Pulmonary artery endothelial cell (primary cell): ENCODE results near the gene HAP1. TPM values are rescaled to one million over a fixed set of nuclear protein-coding genes. Genes with fewer than 3 reads are reported as not detected.
A peak's percentile ranks its signal among the peaks of the same experiment; 100 is the strongest.
"Not testable (repeated sequence)": the region's sequence is repeated elsewhere in the genome, so short reads cannot be mapped to it uniquely, and the experiment has no call there.

Experiments
- DNase-seq: peaks from one replicate; pipeline ENCODE4 v3.0.0-alpha.2; 2011; ENCODE audit warnings: low read depth, low spot score
- total RNA-seq: library from RNA; depleted of rRNA; stranded (reverse); fragments of >200 nt; gene quantifications from 2 replicates; pipeline ENCODE4 v1.2.3, GENCODE V29; 2014

The HAP1 gene
- total RNA-seq, 1 donor from 2014 or later = 0.07 TPM

DNA sequence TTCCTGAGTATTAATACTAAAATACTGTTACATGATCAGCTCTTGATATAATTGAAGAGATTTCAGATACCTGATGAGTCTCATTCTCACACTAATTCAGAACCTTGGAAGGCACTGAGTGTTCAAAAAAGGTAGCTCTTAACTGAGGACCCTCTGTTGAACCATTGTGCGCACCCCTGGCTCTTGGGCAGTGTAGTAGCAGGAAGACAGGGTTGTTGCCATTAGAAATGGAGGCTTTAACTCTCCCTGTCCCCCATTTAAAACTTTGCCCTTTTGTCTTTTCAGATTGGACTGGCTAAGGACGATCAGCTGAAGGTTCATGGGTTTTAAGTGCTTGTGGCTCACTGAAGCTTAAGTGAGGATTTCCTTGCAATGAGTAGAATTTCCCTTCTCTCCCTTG lies 43.9 kb downstream of the HAP1 start:
- DNase-seq = no peak

DNA sequence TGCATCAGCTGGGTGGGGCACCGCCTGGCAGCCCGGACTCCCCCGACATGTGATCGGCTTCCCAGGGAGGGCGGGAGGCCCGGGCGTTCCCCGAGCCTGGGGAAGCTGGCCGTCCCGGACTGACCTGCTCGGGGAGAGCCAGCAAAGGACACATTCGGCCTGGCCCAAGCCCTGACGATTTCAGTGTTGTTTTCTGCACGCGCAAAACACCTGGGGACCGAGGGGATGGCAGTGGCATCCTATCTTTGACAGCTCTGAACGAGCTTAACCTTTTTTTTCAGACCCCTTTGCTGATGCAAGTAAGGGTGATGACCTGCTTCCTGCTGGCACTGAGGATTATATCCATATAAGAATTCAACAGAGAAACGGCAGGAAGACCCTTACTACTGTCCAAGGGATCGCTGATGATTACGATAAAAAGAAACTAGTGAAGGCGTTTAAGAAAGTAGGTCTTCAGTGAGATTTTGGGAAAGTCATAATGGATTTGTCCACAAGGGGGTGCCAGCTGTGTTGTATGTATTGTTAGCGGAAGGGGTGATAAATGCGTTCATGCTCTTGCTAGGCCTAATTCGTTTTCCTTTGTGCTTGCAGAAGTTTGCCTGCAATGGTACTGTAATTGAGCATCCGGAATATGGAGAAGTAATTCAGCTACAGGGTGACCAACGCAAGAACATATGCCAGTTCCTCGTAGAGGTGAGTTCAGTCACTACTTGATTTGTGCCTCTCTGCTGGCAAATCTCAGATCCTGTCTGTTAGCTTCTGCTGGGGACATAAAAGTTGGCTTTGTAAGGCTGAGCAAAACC lies 44.7 kb downstream of the HAP1 start:
- no peak for DNase-seq

DNA sequence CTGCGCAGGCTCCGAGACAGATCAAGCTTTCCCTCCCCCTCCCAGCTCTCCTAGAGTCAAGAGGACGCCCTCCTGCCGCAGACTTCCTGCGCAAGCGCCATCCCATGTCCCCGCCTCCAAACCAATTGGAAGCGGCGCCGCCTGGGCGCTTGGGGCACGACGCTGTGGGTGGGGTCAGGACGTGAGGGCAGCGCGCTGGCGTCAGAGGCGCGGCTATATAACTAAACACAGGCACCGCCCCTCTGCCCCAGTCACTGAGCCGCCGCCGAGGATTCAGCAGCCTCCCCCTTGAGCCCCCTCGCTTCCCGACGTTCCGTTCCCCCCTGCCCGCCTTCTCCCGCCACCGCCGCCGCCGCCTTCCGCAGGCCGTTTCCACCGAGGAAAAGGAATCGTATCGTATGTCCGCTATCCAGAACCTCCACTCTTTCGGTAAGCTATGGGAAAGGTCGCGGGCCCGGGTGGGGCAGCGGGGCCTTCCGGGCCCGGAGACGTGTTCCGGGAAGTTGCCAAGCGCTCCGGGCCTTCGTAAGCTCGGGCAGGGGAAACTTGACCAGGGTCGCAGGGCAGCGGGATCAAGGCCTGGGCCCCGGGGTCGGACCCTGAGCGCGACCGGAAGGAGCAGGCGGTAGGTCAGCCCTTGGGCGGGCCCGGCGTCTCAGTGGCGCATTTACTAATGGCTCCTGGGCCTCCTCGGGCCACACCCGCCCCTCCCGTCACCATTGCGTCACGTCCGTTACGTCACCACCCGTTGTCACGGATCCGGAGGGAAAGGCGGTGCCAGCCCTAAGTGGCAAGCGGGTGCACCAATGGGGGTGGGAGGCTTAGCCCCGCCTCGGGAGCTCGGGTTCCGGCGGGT lies 45.6 kb downstream of the HAP1 start, which contains the start of gene EIF1:
TSS of gene EIF1 (plus strand) at position 245 of the 856 bp plus-strand sequence. CDS start at position 399, 154 bp downstream.
- peak; percentile 97 for DNase-seq

DNA sequence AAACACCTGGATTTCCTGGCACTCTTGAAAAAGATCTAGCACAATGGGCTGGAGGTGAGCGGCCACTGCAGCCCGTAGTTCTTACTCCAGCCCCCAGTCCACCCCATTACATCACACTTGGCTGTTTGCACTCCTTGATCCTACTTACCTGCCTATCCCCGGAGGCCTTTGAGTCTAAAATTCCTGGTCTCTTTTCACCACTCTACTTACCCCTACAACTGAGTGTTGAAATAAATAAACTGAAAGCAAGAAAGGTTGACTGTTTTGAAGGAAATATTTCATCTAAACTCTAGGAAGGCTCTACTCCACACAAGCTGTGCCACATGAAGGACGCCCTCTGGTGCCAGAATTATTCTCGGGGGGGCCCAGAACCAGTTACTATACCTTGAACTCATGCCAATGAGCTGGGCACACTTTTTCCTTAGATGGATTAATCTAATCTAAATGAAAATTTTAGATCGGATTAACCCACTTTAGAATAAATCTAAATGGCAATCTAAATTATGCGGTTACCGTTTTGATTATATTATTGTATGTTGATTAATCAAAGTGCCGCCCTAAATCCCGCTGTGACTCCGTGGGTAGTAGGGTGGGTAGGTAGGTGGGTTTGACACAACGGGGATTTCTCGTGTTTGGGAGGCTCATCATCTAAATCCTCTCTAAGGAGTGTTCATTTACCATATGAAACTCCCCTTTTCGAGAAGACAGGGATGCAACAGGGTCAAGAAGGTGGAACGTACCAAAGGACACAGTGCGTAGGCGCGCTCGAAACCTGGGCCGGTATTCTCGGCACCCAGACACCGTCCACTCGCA lies 46.4 kb downstream of the HAP1 start:
- no peak for DNase-seq

DNA sequence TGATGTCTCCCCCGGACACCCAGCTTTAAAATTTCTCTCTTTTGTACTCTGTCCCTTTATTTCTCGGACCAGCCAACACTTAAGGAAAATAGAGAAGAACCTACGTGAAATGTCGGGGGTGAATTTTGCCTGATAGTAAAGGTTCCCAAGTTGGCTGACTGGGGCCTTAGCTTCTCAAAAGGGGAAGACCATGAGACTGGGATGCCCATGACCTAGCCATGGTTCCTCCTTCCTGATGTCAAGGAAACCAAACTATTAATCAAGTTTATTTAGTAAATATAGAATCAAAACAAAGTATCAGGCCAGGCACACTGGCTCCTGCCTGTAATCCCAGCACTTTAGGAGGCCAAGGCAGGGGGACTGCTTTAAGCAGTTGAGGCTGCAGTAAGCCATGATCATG lies 48.2 kb downstream of the HAP1 start:
- DNase-seq = no peak

DNA sequence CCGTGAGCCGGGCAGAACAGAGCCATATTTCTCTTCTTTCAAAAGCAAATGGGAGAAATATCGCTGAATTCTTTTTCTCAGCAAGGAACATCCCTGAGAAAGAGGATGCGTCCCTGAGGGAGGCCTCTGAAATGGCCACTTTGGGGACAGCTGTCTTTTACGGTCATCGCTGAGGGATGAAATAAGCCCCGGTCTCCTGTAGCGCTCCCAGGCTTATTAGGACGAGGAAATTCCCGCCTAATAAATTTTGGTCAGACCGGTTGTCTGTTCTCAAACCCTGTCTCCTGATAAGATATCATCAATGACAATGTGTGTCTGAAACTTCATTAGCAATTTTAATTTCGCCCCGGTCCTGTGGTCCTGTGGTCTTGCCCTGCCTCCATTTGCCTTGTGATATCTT lies 48.7 kb downstream of the HAP1 start:
- DNase-seq = not testable (repeated sequence)

DNA sequence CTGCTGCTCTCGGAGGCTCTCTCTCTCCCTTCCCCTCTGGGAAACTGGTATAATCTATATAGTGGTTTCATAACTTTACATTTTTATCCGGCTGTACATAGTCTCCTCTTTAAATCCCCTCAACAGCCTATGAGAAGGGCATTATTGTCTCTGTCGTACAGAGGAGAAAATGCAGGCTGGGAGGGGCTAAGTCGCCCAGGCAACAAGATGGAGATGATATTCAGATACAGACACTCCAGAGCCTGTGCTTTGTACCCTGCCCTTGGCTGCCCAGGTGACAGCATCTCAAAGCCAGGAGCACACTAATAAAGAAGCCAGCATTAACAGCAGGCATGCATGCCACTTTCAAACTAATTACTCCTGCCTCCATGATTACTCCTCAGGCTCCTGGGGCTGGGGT lies 50.4 kb downstream of the HAP1 start:
- no peak for DNase-seq

DNA sequence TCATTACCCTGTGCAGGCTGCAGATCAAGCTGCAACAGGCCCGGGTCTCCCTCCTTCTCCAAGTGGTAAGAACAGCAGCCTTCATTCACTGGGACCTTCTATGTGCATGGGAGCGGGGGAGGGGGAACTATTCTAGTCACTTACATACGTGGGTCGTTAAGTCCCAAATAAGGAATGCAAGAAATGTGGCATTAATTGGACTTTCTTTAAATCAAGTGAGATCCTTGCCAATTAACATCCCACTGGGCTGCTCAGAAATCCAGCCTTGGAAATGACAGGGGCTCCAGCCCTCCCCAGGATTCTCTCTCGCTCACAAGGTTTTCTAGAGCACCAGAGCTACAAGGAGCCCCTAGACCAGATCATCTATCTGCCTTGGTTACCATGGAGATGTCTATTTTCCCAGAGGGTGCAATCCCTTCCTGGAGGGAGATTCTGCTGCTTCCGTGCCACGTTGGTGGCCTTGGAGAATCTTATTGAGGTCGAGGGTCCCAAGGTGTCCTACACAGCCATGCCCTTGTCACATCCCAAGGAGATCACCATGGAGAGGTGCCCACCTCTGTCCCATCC lies 50.9 kb downstream of the HAP1 start:
- no peak for DNase-seq

DNA sequence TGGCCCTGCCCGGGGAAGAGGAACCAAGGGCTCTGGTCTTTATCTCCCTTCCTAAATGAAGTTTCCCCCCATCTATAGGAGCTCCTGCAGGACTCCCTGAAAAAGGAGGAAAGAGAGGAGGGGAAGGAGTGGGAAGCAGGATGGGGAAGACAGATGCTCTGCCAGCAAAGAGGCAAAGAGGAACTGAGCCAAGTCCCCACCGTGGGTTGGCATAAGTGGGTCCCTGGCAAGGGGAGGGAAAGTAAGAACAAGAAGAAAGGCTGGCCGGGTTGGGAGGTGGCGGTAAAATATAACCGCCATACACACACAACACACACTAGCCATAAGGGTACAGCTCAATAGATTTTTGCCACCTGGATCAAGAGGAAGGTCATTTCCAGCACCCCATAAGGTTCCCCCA lies 51.8 kb downstream of the HAP1 start:
- DNase-seq = no peak

DNA sequence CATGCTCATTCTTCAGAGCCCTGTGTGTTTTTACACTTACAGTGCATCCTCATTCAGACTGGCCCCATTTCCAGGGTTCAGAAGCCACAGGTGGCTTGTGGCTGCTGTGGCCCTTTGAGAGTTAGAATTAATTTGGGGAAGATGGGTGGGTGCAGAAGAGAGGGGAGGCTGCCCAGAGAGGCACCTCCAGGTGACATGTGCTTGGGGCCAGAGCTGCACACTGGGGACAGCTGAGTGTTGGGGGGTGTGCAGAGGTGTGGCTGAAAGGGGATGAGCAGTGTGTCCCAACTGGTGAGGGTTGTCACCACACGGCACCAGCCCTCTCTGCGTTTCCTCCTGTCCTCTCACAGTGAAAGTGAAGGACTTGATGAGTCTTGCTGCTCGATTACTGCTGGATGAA lies 52.7 kb downstream of the HAP1 start:
- no peak for DNase-seq

DNA sequence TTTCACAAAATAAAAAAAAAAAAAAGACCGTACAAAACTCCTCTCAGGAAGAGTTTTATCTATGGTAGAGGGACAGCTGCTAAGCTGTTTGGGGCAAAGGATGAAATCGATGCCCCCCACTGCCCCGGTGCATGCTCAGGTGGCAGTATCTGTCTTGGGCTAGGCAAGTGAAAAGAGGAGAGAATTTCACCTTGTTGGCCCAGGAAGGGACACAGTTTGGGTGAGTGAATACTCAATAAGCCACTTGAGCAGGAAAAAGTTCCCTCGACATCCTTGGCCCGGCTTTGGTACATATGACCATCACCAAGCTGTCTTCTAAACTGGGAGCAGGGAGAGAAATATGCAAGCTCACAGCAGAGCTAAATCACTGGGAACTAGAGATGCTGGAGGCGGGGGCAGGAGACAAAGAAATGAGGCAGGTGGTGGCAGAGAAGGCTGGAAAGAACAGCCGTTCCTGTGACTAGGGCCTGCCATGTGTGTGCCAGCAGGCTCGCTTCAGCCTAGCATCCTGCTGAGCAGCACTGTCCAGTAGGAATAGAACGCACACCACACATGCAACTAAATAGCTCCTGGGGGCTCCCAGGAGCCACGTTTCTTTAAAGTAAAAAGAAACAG lies 53.9 kb downstream of the HAP1 start:
- DNase-seq = no peak

DNA sequence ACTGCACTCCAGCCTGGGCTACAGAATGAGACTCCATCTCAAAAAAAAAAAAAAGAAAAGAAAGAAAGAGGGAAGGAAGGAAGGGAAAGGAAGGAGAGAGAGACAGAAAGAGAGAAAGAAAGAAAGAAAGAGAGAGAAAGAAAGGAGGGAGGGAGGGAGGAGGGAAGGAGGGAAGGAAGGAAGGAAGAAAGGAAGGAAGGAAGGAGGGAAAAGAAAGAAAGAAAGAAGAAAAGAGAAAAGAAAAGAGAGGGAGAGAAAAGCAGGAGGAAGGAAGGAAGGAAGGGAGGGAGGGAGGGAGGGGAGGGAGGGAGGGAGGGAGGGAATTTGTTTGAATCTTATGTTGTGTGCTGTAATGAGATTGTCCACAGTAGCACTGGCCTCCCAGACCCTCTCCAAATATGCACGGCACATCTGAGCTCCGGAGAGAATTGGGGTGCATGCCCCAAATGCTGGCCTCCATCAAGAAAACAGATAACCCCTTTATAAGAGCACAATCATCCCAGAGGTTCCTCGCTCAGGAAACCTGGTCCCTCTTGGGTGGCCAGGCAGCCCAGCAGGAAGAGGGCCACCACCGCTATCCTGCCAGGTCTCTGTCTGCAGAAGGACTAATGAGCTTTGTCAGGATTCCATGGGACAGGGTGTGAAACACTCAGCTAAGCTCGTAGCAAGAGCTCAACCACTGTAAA lies 54.6 kb downstream of the HAP1 start:
- no peak for DNase-seq

DNA sequence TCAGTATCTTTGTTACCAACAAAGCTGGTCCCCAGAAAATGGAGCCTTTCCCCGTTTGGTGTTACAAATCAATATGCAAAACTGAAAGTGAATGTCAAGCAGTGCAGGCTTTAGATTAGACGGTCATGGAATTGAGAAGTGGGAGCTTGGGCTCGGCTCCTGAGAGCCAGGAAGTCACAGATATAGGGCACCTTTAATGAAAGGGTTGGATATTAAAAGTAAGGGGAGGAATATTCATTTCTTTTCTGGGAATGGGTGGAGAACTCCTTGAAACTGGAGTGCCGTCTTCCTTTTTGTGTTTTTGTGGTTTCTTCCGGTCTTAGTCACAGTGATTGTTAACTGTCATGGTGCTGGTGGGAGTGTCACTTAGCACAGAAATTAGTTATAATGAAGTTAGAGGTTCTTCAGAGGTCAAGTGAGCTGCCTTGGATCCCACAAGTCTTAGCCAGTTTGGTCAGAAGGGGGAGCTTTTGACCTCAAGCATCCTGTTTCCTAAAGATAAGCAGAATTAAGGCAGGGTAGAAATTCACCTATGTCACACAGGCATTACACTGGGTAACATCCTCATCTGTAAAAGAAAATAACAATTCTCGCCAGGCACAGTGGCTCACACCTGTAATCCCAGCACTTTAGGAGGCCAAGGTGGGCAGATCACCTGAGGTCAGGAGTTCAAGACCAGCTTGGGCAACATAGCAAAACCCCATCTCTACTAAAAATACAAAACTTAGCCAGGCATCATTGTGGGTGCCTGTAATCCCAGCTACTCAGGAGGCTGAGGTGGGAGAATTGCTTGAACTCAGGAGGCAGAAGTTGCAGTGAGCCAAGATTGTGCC lies 55.3 kb downstream of the HAP1 start:
- DNase-seq = no peak

DNA sequence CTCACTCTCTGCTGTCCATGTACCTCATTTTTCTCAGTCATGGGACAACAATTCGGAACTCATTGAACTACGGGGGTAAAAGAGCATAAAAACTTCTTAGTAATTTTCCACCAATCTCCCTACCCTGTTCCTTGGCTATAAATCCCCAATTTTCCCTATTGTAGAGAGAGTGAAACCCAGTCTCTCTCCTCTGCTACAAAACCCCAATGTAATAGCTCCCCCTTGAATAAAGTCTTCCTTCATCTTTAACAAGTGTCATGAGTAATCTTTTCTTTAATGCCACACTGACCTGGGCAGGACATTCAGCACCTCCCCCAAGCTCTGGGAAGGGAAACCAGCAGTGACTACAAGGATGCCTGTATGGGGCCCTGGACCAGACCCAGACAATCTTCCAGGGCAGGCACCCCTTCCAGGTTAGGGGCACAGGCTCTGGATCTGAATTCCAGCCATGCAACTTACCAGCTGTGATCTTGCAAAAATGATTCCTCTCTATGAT lies 56.0 kb downstream of the HAP1 start:
- DNase-seq = no peak

DNA sequence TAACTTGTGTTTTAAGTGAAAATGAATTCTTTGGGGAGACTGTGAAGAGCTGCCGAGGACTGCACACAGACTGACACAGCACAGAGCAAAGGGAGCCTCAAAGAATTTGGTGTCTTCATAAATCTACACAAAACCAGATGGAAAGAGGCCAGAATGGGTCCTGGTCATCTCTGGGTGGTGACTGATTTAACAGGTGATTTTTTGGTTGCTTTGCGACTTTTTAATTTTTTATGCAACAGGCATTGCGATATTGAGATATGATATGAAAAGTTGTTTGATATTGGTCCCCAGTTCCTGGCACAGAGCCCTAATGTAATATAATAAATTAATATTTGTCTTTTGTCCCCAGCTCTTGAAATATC lies 58.4 kb downstream of the HAP1 start:
- DNase-seq = no peak

DNA sequence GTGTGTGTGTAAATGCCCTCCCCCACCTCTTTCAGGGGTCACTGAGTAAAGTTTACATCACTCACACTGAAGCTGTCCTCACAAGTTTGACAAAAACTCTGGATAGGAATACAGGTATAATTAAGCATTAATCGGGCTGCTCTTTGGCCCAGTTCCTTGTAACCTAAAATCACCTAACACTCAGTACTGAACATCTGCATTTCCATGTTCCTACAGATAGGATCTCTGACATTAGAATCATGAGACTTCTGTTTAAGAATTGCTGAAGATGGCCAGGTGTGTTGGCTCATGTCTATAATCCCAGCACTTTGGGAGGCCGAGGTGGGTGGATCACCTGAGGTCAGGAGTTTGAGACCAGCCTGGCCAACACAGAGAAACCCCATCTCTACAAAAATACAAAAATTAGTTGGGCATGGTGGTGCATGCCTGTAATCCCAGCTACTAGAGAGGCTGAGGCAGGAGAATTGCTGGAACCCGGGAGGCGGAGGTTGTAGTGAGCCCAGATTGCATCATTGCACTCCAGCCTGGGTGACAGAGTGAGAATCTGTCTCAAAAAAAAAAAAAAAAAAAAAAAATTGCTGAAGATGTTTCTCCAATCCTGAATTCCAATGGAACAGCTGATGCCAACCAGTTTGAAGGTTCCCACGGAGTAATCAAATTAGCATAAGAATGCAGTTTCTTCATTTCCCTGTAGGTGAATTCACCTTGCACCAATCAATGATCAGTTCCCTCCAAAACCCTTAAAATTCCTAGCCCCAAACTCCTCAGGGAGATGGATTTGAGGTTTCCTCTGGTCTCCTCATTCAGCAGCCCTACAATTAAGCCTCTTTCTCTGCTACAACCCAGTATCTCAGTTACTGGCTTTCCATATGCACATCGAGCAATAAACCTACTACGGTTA lies 59.0 kb downstream of the HAP1 start:
- DNase-seq = not testable (repeated sequence)
